Camera-type eye (tissue), 1 donor: ENCODE data around the gene CSRNP3. TPM values are rescaled to one million over a fixed set of nuclear protein-coding genes. Genes with fewer than 3 reads are reported as not detected.

ENCODE experiments used
- total RNA-seq: library from RNA; depleted of rRNA; stranded (reverse); fragments of >200 nt; gene quantifications from one replicate; pipeline ENCODE4 v1.2.3, GENCODE V29; 2014

The CSRNP3 gene
- 81.7 TPM for total RNA-seq

GRCh38 chr2:165469417-165469816 is at the start of gene CSRNP3:
CSRNP3 (plus strand) TSS chr2:165469698; CDS start chr2:165595066, 125,368 bp downstream.

Other genes starting within 250 kb of the CSRNP3 start
- 24.2 TPM for gene SCN2A, start 230.3 kb upstream of the CSRNP3 start, total RNA-seq